Keratinocyte (primary cell): ENCODE measurements around the gene EXOC3. TPM values are rescaled to one million over a fixed set of nuclear protein-coding genes. Genes with fewer than 3 reads are reported as not detected.

ENCODE experiments used
- DNase-seq: peaks from one replicate; pipeline ENCODE4 v3.0.0-alpha.2; 2011; ENCODE audit warnings: low read depth, missing footprints, low spot score
- FAIRE-seq: peaks from 2 replicates; lab custom pipeline; 2011; peaks lifted over from hg19 to GRCh38; lab: Jason Lieb, UNC
- H2AFZ ChIP-seq: 2 replicates; pipeline ENCODE4 v1.6.0; 2012; ENCODE audit warnings: low read length, control low read depth, inconsistent platforms; ENCODE audit not compliant: control insufficient read depth
- H3K27ac ChIP-seq: 2 replicates; pipeline ENCODE4 v1.5.1; 2011; ENCODE audit warnings: low read length; ENCODE audit not compliant: control insufficient read depth, insufficient read depth
- H3K27me3 ChIP-seq: 3 replicates; pipeline ENCODE4 v1.6.0; 2011; ENCODE audit warnings: low read length; ENCODE audit not compliant: control insufficient read depth, insufficient read depth; ENCODE audit errors: extremely low read depth
- H3K36me3 ChIP-seq, 2 experiments: 2 replicates in 1 of 2; 3 replicates in 1 of 2; pipeline ENCODE4 v1.5.1; 2011; ENCODE audit warnings: low read length in 2 of 2, mild to moderate bottlenecking in 1 of 2; ENCODE audit not compliant: control insufficient read depth in 2 of 2, insufficient read depth in 2 of 2; ENCODE audit errors: extremely low read depth in 1 of 2
- H3K4me1 ChIP-seq: 3 replicates; pipeline ENCODE4 v1.5.1; 2011; ENCODE audit warnings: low read length; ENCODE audit not compliant: control insufficient read depth, insufficient read depth; ENCODE audit errors: extremely low read depth
- H3K4me2 ChIP-seq: 3 replicates; pipeline ENCODE4 v1.6.0; 2011; ENCODE audit warnings: low read depth, low read length; ENCODE audit not compliant: control insufficient read depth, insufficient read depth; ENCODE audit errors: extremely low read depth
- H3K4me3 ChIP-seq, 3 experiments: fragments of 200-600 bp in 1 of 3; sonication (generic) in 1 of 3; 2 replicates in 2 of 3; 3 replicates in 1 of 3; pipeline ENCODE4 v1.5.1; 2011 to 2016; ENCODE audit warnings: low read length in 3 of 3, mild to moderate bottlenecking in 3 of 3, control low read depth in 2 of 3, inconsistent platforms in 1 of 3, low read depth in 1 of 3, mixed read lengths in 1 of 3, mixed run types in 1 of 3, moderate library complexity in 1 of 3; ENCODE audit not compliant: control insufficient read depth in 2 of 3, insufficient read depth in 2 of 3; ENCODE audit errors: extremely low read depth in 1 of 3
- H3K79me2 ChIP-seq: 2 replicates; pipeline ENCODE4 v1.6.0; 2012; ENCODE audit warnings: low read length; ENCODE audit not compliant: control insufficient read depth, insufficient read depth
- H3K9ac ChIP-seq: 3 replicates; pipeline ENCODE4 v1.6.0; 2011; ENCODE audit warnings: low read length; ENCODE audit not compliant: control insufficient read depth, insufficient read depth; ENCODE audit errors: extremely low read depth
- H3K9me1 ChIP-seq: 3 replicates; pipeline ENCODE4 v1.6.0; 2011; ENCODE audit warnings: low read length; ENCODE audit not compliant: control insufficient read depth, insufficient read depth; ENCODE audit errors: extremely low read depth
- H3K9me3 ChIP-seq: 2 replicates; pipeline ENCODE4 v1.5.1; 2012; ENCODE audit warnings: low read depth, low read length; ENCODE audit not compliant: control insufficient read depth
- H4K20me1 ChIP-seq: 3 replicates; pipeline ENCODE4 v1.6.0; 2011; ENCODE audit warnings: low read length; ENCODE audit not compliant: control insufficient read depth, insufficient read depth; ENCODE audit errors: extremely low read depth
- CTCF ChIP-seq, 3 experiments: IDR thresholded peaks in 1 of 3; conservative IDR thresholded peaks in 1 of 3; optimal IDR thresholded peaks in 1 of 3; 2 replicates in 2 of 3; 3 replicates in 1 of 3; pipeline versions ENCODE3 to v1.5.1; 2011; ENCODE audit warnings: low read length in 3 of 3, mild to moderate bottlenecking in 3 of 3, moderate library complexity in 2 of 3, control low read depth in 1 of 3, inconsistent platforms in 1 of 3; ENCODE audit not compliant: insufficient read depth in 2 of 3; ENCODE audit errors: extremely low read depth in 1 of 3
- EZH2 ChIP-seq: IDR thresholded peaks from one replicate; pipeline ENCODE4 v1.6.1; 2012; ENCODE audit warnings: inconsistent platforms, mild to moderate bottlenecking, low read length, moderate library complexity
- dilution Hi-C: fragments of 300-500 bp; cut with MboI; formaldehyde crosslinking; loops from one replicate; pipeline ENCODE4 v1.7.0; 2020; ENCODE audit warnings: low sequenced_read_pairs; ENCODE audit not compliant: extremely low pct_ligation_motif_present
- polyA plus RNA-seq, 5 experiments: library from polyadenylated mRNA; depleted of rRNA in 3 of 5; stranded (reverse) in 3 of 5; stranded (forward) in 1 of 5; unstranded in 1 of 5; fragments of >200 nt; gene quantifications; 1 replicate in 1 of 5; 2 replicates in 3 of 5; 3 replicates in 1 of 5; pipeline versions ENCODE4 v1.2.1 to v1.2.3, GENCODE V29; 2011 to 2012; ENCODE audit warnings: missing spikeins in 2 of 5, low read depth in 1 of 5, low replicate concordance in 1 of 5

The EXOC3 gene
- polyA plus RNA-seq, 1 donor (not counting 4 experiments of a cell fraction or from before 2014, with no cell fraction given): 14.2 TPM

GRCh38 chr5:425714-426113 lies 17.3 kb upstream of the EXOC3 start:
- no peaks in the 10 kb centered on the region for H3K79me2 ChIP-seq
- no peak overlapping the region for H3K9ac ChIP-seq
- H3K9me1 ChIP-seq: no peaks in the 10 kb centered on the region
- dilution Hi-C loops: no loop called here
- no peak overlapping the region for H3K27ac ChIP-seq
- TF ChIP-seq CTCF (optimal IDR thresholded peaks at IDR 0.05 in 1 of 3, IDR thresholded peaks at IDR 0.05 in 1 of 3, conservative IDR thresholded peaks at IDR 0.05 in 1 of 3; ENCODE audit: extremely low read depth in 1 of 3, insufficient read depth in 2 of 3, low read length in 3 of 3): peak in 2 of 3 experiments; percentile 19 to 24
- no peak for TF ChIP-seq EZH2
- no peak overlapping the region for H3K4me2 ChIP-seq
- H3K36me3 ChIP-seq: no peaks in the 10 kb centered on the region
- no peak overlapping the region for H2AFZ ChIP-seq
- H3K4me3 ChIP-seq: no peak overlapping the region
- FAIRE-seq: no peak
- no peaks in the 10 kb centered on the region for H3K9me3 ChIP-seq
- no peak for DNase-seq
- peaks cover 7% of the 10 kb centered on the region for H3K4me1 ChIP-seq
- no peaks in the 10 kb centered on the region for H3K27me3 ChIP-seq
- no peaks in the 10 kb centered on the region for H4K20me1 ChIP-seq

GRCh38 chr5:426392-426976 lies 16.5 kb upstream of the EXOC3 start:
- no peak for DNase-seq
- no peak for FAIRE-seq

More at GRCh38 chr5:426392-426976, 16.5 kb upstream of the EXOC3 start:
- Histone ChIP-seq H3K4me3 (no peak overlapping the region), H3K79me2 (no peaks in the 10 kb centered on the region), H3K9ac (no peak overlapping the region), H3K27ac (no peak overlapping the region), H3K4me1 (peaks cover 7% of the 10 kb centered on the region), H3K9me1 (no peaks in the 10 kb centered on the region), H4K20me1 (no peaks in the 10 kb centered on the region), H3K36me3 (no peaks in the 10 kb centered on the region), H3K4me2 (no peak overlapping the region), H2AFZ (no peak overlapping the region), H3K9me3 (no peaks in the 10 kb centered on the region), H3K27me3 (no peaks in the 10 kb centered on the region)
- TF ChIP-seq CTCF (optimal IDR thresholded peaks at IDR 0.05 in 1 of 3, IDR thresholded peaks at IDR 0.05 in 1 of 3, conservative IDR thresholded peaks at IDR 0.05 in 1 of 3; ENCODE audit: extremely low read depth in 1 of 3, insufficient read depth in 2 of 3, low read length in 3 of 3) (no peak), EZH2 (no peak)
- dilution Hi-C loops: no loop called here
